Central memory CD8-positive, alpha-beta T cell (primary cell): ENCODE data around the gene LENG9.

ENCODE experiments used
- ATAC-seq: fragments of 150-1000 bp; cut with Tn5 transposase; replicated peaks from 2 replicates; pipeline ENCODE4 v1.10.0; 2022; ENCODE audit warnings: mild to moderate bottlenecking, moderate FRiP score, moderate number of reproducible peaks; ENCODE audit not compliant: poor library complexity, severe bottlenecking; ENCODE audit errors: extremely low read depth
- DNase-seq, 2 donors: peaks; one replicate each; pipeline ENCODE4 v3.0.0; 2021; ENCODE audit warnings: low spot score in 2 of 2
- H3K27ac Mint-ChIP-seq: one replicate; pipeline ENCODE4 v1.8.0; 2022; ENCODE audit warnings: low read depth, mild to moderate bottlenecking, moderate library complexity, mixed read lengths
- H3K27me3 Mint-ChIP-seq: one replicate; pipeline ENCODE4 v1.8.0; 2022; ENCODE audit warnings: mixed read lengths
- H3K36me3 Mint-ChIP-seq: one replicate; pipeline ENCODE4 v1.8.0; 2022; ENCODE audit warnings: mild to moderate bottlenecking, moderate library complexity, mixed read lengths; ENCODE audit not compliant: insufficient read depth
- H3K4me1 Mint-ChIP-seq: one replicate; pipeline ENCODE4 v1.8.0; 2022; ENCODE audit warnings: mixed read lengths
- H3K4me3 Mint-ChIP-seq: one replicate; pipeline ENCODE4 v1.8.0; 2022; ENCODE audit warnings: mild to moderate bottlenecking, moderate library complexity, mixed read lengths
- H3K9me3 Mint-ChIP-seq: one replicate; pipeline ENCODE4 v1.8.0; 2022; ENCODE audit warnings: mixed read lengths

LENG9 gene

GRCh38 chr19:54461613-54462012, 2.0 kb downstream of the LENG9 start:
- no peaks in the 10 kb centered on the region for H3K27me3 Mint-ChIP-seq
- H3K9me3 Mint-ChIP-seq = no peaks in the 10 kb centered on the region
- H3K36me3 Mint-ChIP-seq = peaks cover 63% of the 10 kb centered on the region
- H3K4me1 Mint-ChIP-seq = peaks cover 48% of the 10 kb centered on the region
- DNase-seq = no peak
- H3K27ac Mint-ChIP-seq = peak overlapping the region; percentile 42
- peak overlapping the region; percentile 86 for H3K4me3 Mint-ChIP-seq
- ATAC-seq = no peak

- H3K27me3 Mint-ChIP-seq = no peaks in the 10 kb centered on the region
- H3K9me3 Mint-ChIP-seq = no peaks in the 10 kb centered on the region
- no peak for DNase-seq
- ATAC-seq = no peak
- H3K27ac Mint-ChIP-seq = no peak overlapping the region
- H3K4me3 Mint-ChIP-seq = peak overlapping the region; percentile 86
- peaks cover 48% of the 10 kb centered on the region for H3K4me1 Mint-ChIP-seq
- H3K36me3 Mint-ChIP-seq = peaks cover 65% of the 10 kb centered on the region
Measured at GRCh38 chr19:54461210-54461609, 2.4 kb downstream of the LENG9 start.

DNA sequence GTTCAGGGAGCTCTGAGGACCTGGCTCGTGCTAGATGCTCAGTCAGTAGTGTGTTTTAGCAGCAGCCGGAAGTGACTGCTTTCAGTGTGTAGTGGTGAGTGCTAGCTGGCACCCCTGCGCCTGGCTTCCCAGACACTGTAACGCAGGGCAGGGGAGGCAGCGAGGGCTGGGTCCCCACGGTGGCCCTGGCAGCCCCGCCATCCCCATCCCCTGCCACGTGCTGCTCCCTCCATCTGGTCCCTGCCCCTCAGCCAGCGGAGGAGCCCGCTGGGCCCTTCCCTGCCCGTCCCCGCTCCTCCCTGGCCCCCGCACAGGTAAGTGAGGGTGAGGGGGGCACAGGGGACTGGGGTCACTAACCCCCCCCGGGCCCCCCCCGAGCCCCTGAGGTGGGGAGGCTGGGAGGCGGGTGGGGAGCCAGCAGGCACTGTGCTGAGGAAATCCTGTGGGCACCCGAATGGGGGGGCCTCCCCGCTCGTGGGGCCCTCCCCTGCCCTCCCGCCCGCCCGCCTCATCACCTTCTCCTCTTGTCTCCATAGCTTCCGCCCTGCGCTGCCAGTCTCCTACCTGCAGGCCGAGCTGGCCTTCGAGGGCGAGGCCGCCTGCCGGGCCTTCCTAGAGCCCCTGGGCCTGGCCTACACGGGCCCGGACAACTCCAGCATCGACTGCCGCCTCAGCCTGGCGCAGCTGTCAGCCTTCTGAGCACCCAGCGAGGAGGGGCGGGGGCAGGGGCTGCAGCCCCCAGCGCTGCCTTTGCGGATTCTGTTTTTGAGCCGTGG, 3.2 kb downstream of the LENG9 start:
- no peak for DNase-seq
- H3K27me3 Mint-ChIP-seq = no peaks in the 10 kb centered on the region
- peaks cover 72% of the 10 kb centered on the region for H3K36me3 Mint-ChIP-seq
- peak overlapping the region; percentile 20 for H3K4me3 Mint-ChIP-seq
- ATAC-seq = no peak
- H3K4me1 Mint-ChIP-seq = peaks cover 45% of the 10 kb centered on the region
- no peaks in the 10 kb centered on the region for H3K9me3 Mint-ChIP-seq
- no peak overlapping the region for H3K27ac Mint-ChIP-seq

GRCh38 chr19:54459282-54460229, 4.0 kb downstream of the LENG9 start:
- Mint-ChIP-seq H3K9me3 (no peaks in the 10 kb centered on the region), H3K27me3 (no peaks in the 10 kb centered on the region), H3K36me3 (peaks cover 80% of the 10 kb centered on the region), H3K4me1 (peaks cover 42% of the 10 kb centered on the region), H3K27ac (peak overlapping the region; percentile 88), H3K4me3 (peak overlapping the region; percentile 57)
- DNase-seq = no peak
- no peak for ATAC-seq

- no peak for ATAC-seq
- Mint-ChIP-seq H3K9me3 (no peaks in the 10 kb centered on the region), H3K4me1 (peaks cover 34% of the 10 kb centered on the region), H3K27me3 (no peaks in the 10 kb centered on the region), H3K4me3 (peak overlapping the region; percentile 31), H3K27ac (peak overlapping the region; percentile 88), H3K36me3 (peaks cover 82% of the 10 kb centered on the region)
- DNase-seq = no peak
Measured at GRCh38 chr19:54458648-54459281, 4.8 kb downstream of the LENG9 start.

- DNase-seq (no peak), ATAC-seq (no peak)
- Mint-ChIP-seq H3K9me3 (no peaks in the 10 kb centered on the region), H3K4me3 (peak overlapping the region; percentile 31), H3K27me3 (no peaks in the 10 kb centered on the region), H3K27ac (peak overlapping the region; percentile 88), H3K36me3 (peaks cover 88% of the 10 kb centered on the region), H3K4me1 (peaks cover 35% of the 10 kb centered on the region)
Measured at GRCh38 chr19:54457773-54458647, 5.6 kb downstream of the LENG9 start.

DNA sequence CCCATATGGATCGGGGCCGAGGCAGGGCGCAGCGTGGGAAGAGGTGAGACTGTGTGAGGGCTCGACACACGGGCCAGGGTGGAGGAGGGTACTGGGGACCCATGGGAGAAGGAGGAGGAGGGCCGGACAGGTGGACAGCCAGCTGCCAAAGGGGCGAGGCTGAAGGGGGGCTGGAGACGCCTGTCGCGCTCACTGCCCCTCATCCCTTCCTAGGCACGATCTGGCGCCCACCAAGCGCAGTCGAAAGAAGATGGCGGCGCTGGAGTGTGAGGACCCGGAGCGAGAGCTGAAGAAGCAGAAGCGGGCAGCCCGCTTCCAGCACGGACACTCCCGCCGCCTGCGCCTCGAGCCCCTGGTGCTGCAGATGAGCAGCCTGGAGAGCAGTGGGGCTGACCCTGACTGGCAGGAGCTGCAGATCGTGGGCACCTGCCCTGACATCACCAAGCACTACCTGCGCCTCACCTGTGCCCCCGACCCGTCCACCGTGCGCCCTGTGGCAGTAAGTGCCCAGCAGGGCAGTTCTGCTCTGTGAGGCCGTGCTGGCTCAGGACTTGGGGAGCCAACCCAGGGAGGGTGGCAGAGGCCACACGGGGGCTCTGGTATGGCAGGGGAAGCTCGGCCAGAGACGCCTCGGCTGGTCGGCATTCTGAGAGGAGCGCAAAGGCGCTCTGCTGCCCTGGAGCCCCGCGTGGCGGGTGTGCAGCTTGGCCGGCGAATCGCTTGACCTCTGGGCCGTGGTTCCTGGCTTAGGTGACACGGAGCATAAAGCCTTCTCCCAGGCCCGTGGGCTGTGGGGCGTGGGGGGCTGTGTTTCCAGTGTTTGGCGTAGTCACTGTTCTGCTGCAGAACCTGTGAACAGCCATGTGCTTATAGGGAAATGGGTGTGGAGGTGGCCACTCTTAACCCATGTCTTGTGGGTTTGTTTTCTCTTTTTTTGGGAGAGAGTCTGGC, 6.9 kb downstream of the LENG9 start:
- Mint-ChIP-seq H3K36me3 (peaks cover 88% of the 10 kb centered on the region), H3K4me3 (no peak overlapping the region), H3K27ac (peak overlapping the region; percentile 8), H3K9me3 (no peaks in the 10 kb centered on the region), H3K27me3 (no peaks in the 10 kb centered on the region), H3K4me1 (peaks cover 38% of the 10 kb centered on the region)
- ATAC-seq = no peak
- DNase-seq = no peak

GRCh38 chr19:54455786-54456422, 7.7 kb downstream of the LENG9 start:
- Mint-ChIP-seq H3K4me1 (peaks cover 41% of the 10 kb centered on the region), H3K9me3 (no peaks in the 10 kb centered on the region), H3K36me3 (peaks cover 88% of the 10 kb centered on the region), H3K4me3 (no peak overlapping the region), H3K27ac (peak overlapping the region; percentile 69), H3K27me3 (no peaks in the 10 kb centered on the region)
- DNase-seq = no peak
- no peak for ATAC-seq

- Mint-ChIP-seq H3K9me3 (no peaks in the 10 kb centered on the region), H3K4me3 (peak overlapping the region; percentile 36), H3K27me3 (no peaks in the 10 kb centered on the region), H3K27ac (peak overlapping the region; percentile 69), H3K4me1 (peaks cover 49% of the 10 kb centered on the region), H3K36me3 (peaks cover 90% of the 10 kb centered on the region)
- no peak for DNase-seq
- no peak for ATAC-seq
Measured at GRCh38 chr19:54454781-54455675, 8.6 kb downstream of the LENG9 start.
